ENCODE results near the gene NUP93. TPM values are rescaled to one million over a fixed set of nuclear protein-coding genes. Genes with fewer than 3 reads are reported as not detected.

The NUP93 gene
- total RNA-seq, 2 donors from 2014 or later, result 146 to 149 TPM

DNA sequence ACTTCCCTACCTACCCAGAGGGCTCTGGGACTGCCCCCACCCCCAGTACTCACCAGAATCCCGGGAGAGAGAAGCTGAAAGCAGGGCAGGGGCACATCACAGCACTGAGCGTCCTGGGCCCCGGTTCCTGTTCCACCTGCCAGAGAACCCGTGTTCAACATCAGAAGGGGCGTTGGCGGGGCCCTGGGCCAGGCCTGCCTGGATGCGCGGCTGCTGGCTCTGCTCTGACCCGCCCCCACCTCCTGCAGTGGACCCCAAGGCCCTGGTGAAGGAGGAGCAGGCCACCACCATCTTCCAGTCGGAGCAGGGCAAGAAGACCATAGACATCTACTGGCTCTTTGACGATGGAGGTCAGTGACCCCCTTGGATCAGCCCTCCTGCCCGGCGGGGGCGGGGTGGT lies 162.8 kb downstream of the NUP93 start:
- H3K4me3 ChIP-seq (ENCODE audit: low read length), result no peak overlapping the region
- DNase-seq, result no peak
- H3K4me3 Mint-ChIP-seq, result no peak overlapping the region
- H3K27ac Mint-ChIP-seq, result no peak overlapping the region
- H3K36me3 Mint-ChIP-seq (ENCODE audit: low read depth), result no peaks in the 10 kb centered on the region
- H3K36me3 ChIP-seq (ENCODE audit: control insufficient read depth, insufficient read depth, low read length), result no peaks in the 10 kb centered on the region
- TF ChIP-seq, protein P1, sequence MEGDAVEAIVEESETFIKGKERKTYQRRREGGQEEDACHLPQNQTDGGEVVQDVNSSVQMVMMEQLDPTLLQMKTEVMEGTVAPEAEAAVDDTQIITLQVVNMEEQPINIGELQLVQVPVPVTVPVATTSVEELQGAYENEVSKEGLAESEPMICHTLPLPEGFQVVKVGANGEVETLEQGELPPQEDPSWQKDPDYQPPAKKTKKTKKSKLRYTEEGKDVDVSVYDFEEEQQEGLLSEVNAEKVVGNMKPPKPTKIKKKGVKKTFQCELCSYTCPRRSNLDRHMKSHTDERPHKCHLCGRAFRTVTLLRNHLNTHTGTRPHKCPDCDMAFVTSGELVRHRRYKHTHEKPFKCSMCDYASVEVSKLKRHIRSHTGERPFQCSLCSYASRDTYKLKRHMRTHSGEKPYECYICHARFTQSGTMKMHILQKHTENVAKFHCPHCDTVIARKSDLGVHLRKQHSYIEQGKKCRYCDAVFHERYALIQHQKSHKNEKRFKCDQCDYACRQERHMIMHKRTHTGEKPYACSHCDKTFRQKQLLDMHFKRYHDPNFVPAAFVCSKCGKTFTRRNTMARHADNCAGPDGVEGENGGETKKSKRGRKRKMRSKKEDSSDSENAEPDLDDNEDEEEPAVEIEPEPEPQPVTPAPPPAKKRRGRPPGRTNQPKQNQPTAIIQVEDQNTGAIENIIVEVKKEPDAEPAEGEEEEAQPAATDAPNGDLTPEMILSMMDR (conservative IDR thresholded peaks at IDR 0.05), result no peak
- WGBS, 2 experiments (ENCODE audit: insufficient coverage in 1 of 2, insufficient read length in 1 of 2), result 92% methylated on average over 9 to 14 of the region's 14 CpGs
- H3K27ac ChIP-seq (ENCODE audit: low read depth, low read length), result no peak overlapping the region
- no peaks in the 10 kb centered on the region for H3K4me1 Mint-ChIP-seq
- H3K4me1 ChIP-seq (ENCODE audit: control insufficient read depth, insufficient read depth, low read length), result no peaks in the 10 kb centered on the region
- no peaks in the 10 kb centered on the region for H3K9me3 Mint-ChIP-seq
- no peaks in the 10 kb centered on the region for H3K9me3 ChIP-seq (ENCODE audit: control insufficient read depth, low read length)
- H3K27me3 Mint-ChIP-seq (ENCODE audit: insufficient read depth), result no peaks in the 10 kb centered on the region
- no peak overlapping the region for H3K9ac ChIP-seq (ENCODE audit: extremely low read depth, low read length, poor library complexity, severe bottlenecking)
- H3K27me3 ChIP-seq (ENCODE audit: control insufficient read depth, insufficient read depth, low read length, poor library complexity, severe bottlenecking), result no peaks in the 10 kb centered on the region

DNA sequence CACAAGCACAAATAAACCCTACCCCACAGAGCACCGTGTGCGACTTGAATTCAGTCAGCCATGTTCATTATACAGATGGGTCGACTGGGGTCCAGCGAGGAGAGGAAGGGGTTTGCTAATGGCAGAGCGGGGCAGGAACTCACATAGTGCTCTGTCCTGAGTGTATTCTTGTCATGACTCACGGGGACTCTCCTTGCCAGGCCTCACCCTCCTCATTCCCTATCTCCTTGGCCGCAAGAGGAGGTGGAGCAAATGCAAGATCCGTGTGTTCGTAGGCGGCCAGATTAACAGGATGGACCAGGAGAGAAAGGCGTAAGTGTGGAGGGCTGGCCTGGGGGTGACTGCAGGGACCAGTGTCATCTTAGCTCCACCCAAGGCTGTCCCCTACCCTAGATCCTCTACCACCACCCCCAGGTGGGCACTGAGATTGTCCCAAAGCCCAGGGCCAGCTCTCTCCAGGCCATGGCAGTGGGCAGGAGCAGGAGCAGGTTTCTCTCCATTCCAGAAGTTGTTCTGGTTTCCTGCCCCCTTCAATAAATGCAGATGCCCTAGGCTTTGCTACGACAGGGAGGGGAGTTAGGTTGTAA lies 164.5 kb downstream of the NUP93 start:
- Mint-ChIP-seq H3K36me3 (ENCODE audit: low read depth) (no peaks in the 10 kb centered on the region), H3K4me1 (no peaks in the 10 kb centered on the region), H3K27me3 (ENCODE audit: insufficient read depth) (peaks cover 3% of the 10 kb centered on the region), H3K9me3 (no peaks in the 10 kb centered on the region), H3K27ac (no peak overlapping the region), H3K4me3 (no peak overlapping the region)
- H3K4me3 ChIP-seq (ENCODE audit: low read length), result no peak overlapping the region
- no peaks in the 10 kb centered on the region for H3K9me3 ChIP-seq (ENCODE audit: control insufficient read depth, low read length)
- peaks cover 2% of the 10 kb centered on the region for H3K27me3 ChIP-seq (ENCODE audit: control insufficient read depth, insufficient read depth, low read length, poor library complexity, severe bottlenecking)
- H3K4me1 ChIP-seq (ENCODE audit: control insufficient read depth, insufficient read depth, low read length), result no peaks in the 10 kb centered on the region
- H3K27ac ChIP-seq (ENCODE audit: low read depth, low read length), result no peak overlapping the region
- H3K36me3 ChIP-seq (ENCODE audit: control insufficient read depth, insufficient read depth, low read length), result no peaks in the 10 kb centered on the region
- WGBS, 2 experiments (ENCODE audit: insufficient coverage in 1 of 2, insufficient read length in 1 of 2), result 90 to 94% methylated on average over 5 to 12 of the region's 12 CpGs
- H3K9ac ChIP-seq (ENCODE audit: extremely low read depth, low read length, poor library complexity, severe bottlenecking), result no peak overlapping the region
- TF ChIP-seq, protein P1 (conservative IDR thresholded peaks at IDR 0.05), result no peak
- DNase-seq, result no peak

GRCh38 chr16:56895813-56896212 lies 165.9 kb downstream of the NUP93 start:
- TF ChIP-seq, protein P1 (conservative IDR thresholded peaks at IDR 0.05), result no peak
- no peak overlapping the region for H3K4me3 Mint-ChIP-seq
- H3K36me3 Mint-ChIP-seq (ENCODE audit: low read depth), result no peaks in the 10 kb centered on the region

More at GRCh38 chr16:56895813-56896212, 165.9 kb downstream of the NUP93 start:
- Mint-ChIP-seq H3K9me3 (no peaks in the 10 kb centered on the region), H3K27me3 (ENCODE audit: insufficient read depth) (peaks cover 3% of the 10 kb centered on the region), H3K4me1 (no peaks in the 10 kb centered on the region), H3K27ac (no peak overlapping the region)
- no peak overlapping the region for H3K4me3 ChIP-seq (ENCODE audit: low read length)
- no peak overlapping the region for H3K27ac ChIP-seq (ENCODE audit: low read depth, low read length)
- DNase-seq, result no peak
- H3K36me3 ChIP-seq (ENCODE audit: control insufficient read depth, insufficient read depth, low read length), result no peaks in the 10 kb centered on the region
- H3K4me1 ChIP-seq (ENCODE audit: control insufficient read depth, insufficient read depth, low read length), result no peaks in the 10 kb centered on the region
- H3K27me3 ChIP-seq (ENCODE audit: control insufficient read depth, insufficient read depth, low read length, poor library complexity, severe bottlenecking), result peaks cover 10% of the 10 kb centered on the region
- no peak overlapping the region for H3K9ac ChIP-seq (ENCODE audit: extremely low read depth, low read length, poor library complexity, severe bottlenecking)
- H3K9me3 ChIP-seq (ENCODE audit: control insufficient read depth, low read length), result no peaks in the 10 kb centered on the region
- 85 to 93% methylated on average over 3 to 4 of the region's 4 CpGs for WGBS, 2 experiments (ENCODE audit: insufficient coverage in 1 of 2, insufficient read length in 1 of 2)
